Upper lobe of left lung (tissue), 6 donors: ENCODE measurements around the gene INO80C. TPM values are rescaled to one million over a fixed set of nuclear protein-coding genes. Genes with fewer than 3 reads are reported as not detected.

Experiments
- ATAC-seq, 2 donors: fragments of 200-7000 bp; cut with Tn5 transposase; one replicate each; pipeline ENCODE4 v1.9.1; 2022; ENCODE audit warnings: mild to moderate bottlenecking in 2 of 2, moderate library complexity in 2 of 2; ENCODE audit not compliant: low FRiP score in 2 of 2
- DNase-seq, 2 donors: peaks; one replicate each; pipeline ENCODE4 v3.0.0-alpha.2; 2019 to 2020
- H3K27ac ChIP-seq, 4 donors: fragments of 200-600 bp; sonication (generic); one replicate each; pipeline ENCODE4 v1.5.1; 2016 to 2019
- H3K27me3 ChIP-seq, 4 donors: fragments of 200-600 bp; sonication (generic); one replicate each; pipeline ENCODE4 v1.5.1; 2017 to 2019
- H3K36me3 ChIP-seq, 4 donors: fragments of 200-600 bp; sonication (generic); one replicate each; pipeline ENCODE4 v1.5.1; 2016 to 2019
- H3K4me1 ChIP-seq, 4 donors: fragments of 200-600 bp; sonication (generic); one replicate each; pipeline ENCODE4 v1.5.1; 2018 to 2019
- H3K4me3 ChIP-seq, 4 donors: fragments of 200-600 bp; sonication (generic); one replicate each; pipeline ENCODE4 v1.5.1; 2017 to 2019; ENCODE audit warnings: mild to moderate bottlenecking in 2 of 4, moderate library complexity in 1 of 4
- H3K9me3 ChIP-seq, 4 donors: fragments of 200-600 bp; sonication (generic); one replicate each; pipeline ENCODE4 v1.5.1; 2018 to 2019
- EP300 ChIP-seq, 4 donors: sonication (generic); formaldehyde crosslinking; IDR thresholded peaks; one replicate each; pipeline ENCODE4 v1.5.1; 2017; ENCODE audit warnings: antibody characterized with exemption in 4 of 4, control low read depth in 2 of 4
- POLR2A ChIP-seq, 4 donors: fragments of 450-650 bp; IDR thresholded peaks; one replicate each; pipeline ENCODE4 v1.5.1; 2016 to 2017; ENCODE audit warnings: antibody characterized with exemption in 4 of 4, mild to moderate bottlenecking in 2 of 4
- POLR2AphosphoS5 ChIP-seq, 2 donors: sonication (generic); formaldehyde crosslinking; IDR thresholded peaks; one replicate each; pipeline ENCODE4 v1.5.1; 2017; ENCODE audit warnings: antibody characterized with exemption in 2 of 2
- WGBS, 2 donors: methylation state at CpG; one replicate each; pipeline ENCODE4 v1.1.5; 2017 to 2018; 5-methylcytosine and 5-hydroxymethylcytosine counted together
- small RNA-seq, 4 donors: library from RNA; depleted of rRNA; stranded (forward); fragments of <200 nt; gene quantifications; one replicate each; pipeline ENCODE3, GENCODE V24; 2016
- total RNA-seq, 6 donors: library from RNA; depleted of rRNA in 4 of 6; stranded (reverse); fragments of >200 nt in 4 of 6; gene quantifications; one replicate each; pipeline versions ENCODE4 v1.1.0 to v1.2.1, GENCODE V29; 2016 to 2021
- TF ChIP-seq, protein P1 (sequence below), 6 experiments: fragments of 450-650 bp in 4 of 6; fragments of 200-600 bp in 2 of 6; sonication (generic) in 2 of 6; IDR thresholded peaks; one replicate each; pipeline ENCODE4 v1.5.1; 2016 to 2019; ENCODE audit warnings: antibody characterized with exemption in 6 of 6
- donor health status: DM: no; HTN: no; CAD: no; lungs with moderate emphysema.
- donor health status: DM: no; HTN: yes; CAD: no; lungs with severe emphysema.

Gene INO80C
- total RNA-seq, 6 donors from 2014 or later = 8.7 to 87.0 (median 19.6) TPM

DNA sequence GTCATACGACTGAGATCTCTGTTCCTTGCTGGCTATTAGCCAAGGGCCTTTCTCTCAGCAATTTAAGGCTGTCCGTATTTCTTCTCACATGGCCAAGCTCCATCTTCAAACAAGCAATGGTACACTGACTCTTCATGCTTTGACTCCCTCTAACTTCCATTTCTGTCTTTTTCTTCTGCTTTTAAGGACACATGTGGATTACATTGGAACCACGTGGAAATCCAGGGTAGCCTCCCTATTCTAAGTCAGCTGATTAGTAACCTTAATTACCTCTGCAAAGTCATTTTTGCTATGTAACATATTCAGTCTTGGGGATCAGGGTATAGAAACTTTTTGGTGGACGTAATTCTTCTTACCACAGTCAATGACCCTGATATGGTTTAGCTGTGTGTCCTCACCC, 79.2 kb downstream of the INO80C start:
- Histone ChIP-seq H3K27me3 (no peaks in the 10 kb centered on the region), H3K9me3 (peaks cover 0 to 7% (median 4%) of the 10 kb centered on the region in 4 donors), H3K4me3 (no peak overlapping the region), H3K4me1 (no peaks in the 10 kb centered on the region), H3K27ac (no peak overlapping the region), H3K36me3 (no peaks in the 10 kb centered on the region)
- no peak for DNase-seq
- no peak for ATAC-seq
- WGBS, 2 donors = 75 to 86% methylated on average over 4 of the region's 4 CpGs
- TF ChIP-seq, protein P1, sequence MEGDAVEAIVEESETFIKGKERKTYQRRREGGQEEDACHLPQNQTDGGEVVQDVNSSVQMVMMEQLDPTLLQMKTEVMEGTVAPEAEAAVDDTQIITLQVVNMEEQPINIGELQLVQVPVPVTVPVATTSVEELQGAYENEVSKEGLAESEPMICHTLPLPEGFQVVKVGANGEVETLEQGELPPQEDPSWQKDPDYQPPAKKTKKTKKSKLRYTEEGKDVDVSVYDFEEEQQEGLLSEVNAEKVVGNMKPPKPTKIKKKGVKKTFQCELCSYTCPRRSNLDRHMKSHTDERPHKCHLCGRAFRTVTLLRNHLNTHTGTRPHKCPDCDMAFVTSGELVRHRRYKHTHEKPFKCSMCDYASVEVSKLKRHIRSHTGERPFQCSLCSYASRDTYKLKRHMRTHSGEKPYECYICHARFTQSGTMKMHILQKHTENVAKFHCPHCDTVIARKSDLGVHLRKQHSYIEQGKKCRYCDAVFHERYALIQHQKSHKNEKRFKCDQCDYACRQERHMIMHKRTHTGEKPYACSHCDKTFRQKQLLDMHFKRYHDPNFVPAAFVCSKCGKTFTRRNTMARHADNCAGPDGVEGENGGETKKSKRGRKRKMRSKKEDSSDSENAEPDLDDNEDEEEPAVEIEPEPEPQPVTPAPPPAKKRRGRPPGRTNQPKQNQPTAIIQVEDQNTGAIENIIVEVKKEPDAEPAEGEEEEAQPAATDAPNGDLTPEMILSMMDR (IDR thresholded peaks at IDR 0.05) = no peak
- TF ChIP-seq POLR2A (IDR thresholded peaks at IDR 0.05) (no peak), EP300 (IDR thresholded peaks at IDR 0.05) (no peak), POLR2AphosphoS5 (IDR thresholded peaks at IDR 0.05) (no peak)

Small RNA genes within 50 kb of the gene (small RNA-seq; reads per million reads assigned to genes)
- gene AC007998.5 = 0 reads per million in 4 donors

Other genes with a start within 250 kb of the INO80C start
- gene ZSCAN30, start 207.7 kb downstream of the INO80C start, total RNA-seq = 10 to 100 TPM; 11.4 to 67.1 (median 14.0) TPM
- gene ZNF24, start 153.5 kb downstream of the INO80C start, total RNA-seq = 10 to 100 TPM; 16.5 to 54.4 (median 37.8) TPM
- gene ZNF396, start 120.6 kb downstream of the INO80C start, total RNA-seq = 1 to 10 TPM; 1.8 to 7.3 (median 3.5) TPM
- 10 to 100 TPM; 15.0 to 70.9 (median 38.3) TPM for gene GALNT1, start 83.8 kb upstream of the INO80C start, total RNA-seq